T-cell (primary cell): ENCODE data around the gene ESYT1. TPM values are rescaled to one million over a fixed set of nuclear protein-coding genes. Genes with fewer than 3 reads are reported as not detected.

Source experiments
- ATAC-seq, 4 experiments: fragments of 200-7000 bp in 3 of 4; fragments of 150-1000 bp in 1 of 4; cut with Tn5 transposase; replicated peaks in 1 of 4; 1 replicate in 3 of 4; 2 replicates in 1 of 4; pipeline ENCODE4 v1.10.0; 2021; ENCODE audit warnings: moderate library complexity in 3 of 4, mild to moderate bottlenecking in 2 of 4, moderate number of reproducible peaks in 1 of 4
- CTCF ChIA-PET, 2 donors: fragments of 300-600 bp; sonication (Branson Sonifier 250); formaldehyde crosslinking; loops; one replicate each; lab custom pipeline; 2022; ENCODE audit warnings: antibody characterized with exemption in 2 of 2; lab: Charles Lee
- POLR2A ChIA-PET, 2 donors: fragments of 300-600 bp; sonication (Branson Sonifier 250); formaldehyde crosslinking; loops; one replicate each; lab custom pipeline; 2022; ENCODE audit warnings: antibody characterized with exemption in 2 of 2; lab: Charles Lee
- DNase-seq, 35 experiments: peaks; one replicate each; pipeline versions ENCODE4 v3.0.0 to v3.0.0-alpha.2; 2013 to 2023
- H3K27ac ChIP-seq: one replicate; pipeline ENCODE4 v1.5.1; 2013; ENCODE audit warnings: low read length
- H3K27me3 ChIP-seq, 2 experiments: replicated peaks in 1 of 2; 1 replicate in 1 of 2; 2 replicates in 1 of 2; pipeline versions ENCODE4 v1.6.1 to v1.7.0; 2013; ENCODE audit warnings: low read length in 1 of 2, mixed read lengths in 1 of 2; ENCODE audit not compliant: control insufficient read depth in 2 of 2, insufficient read depth in 2 of 2; ENCODE audit errors: extremely low read depth in 1 of 2
- H3K36me3 ChIP-seq, 2 donors: 1 replicate in 1 of 2; 2 replicates in 1 of 2; pipeline versions ENCODE4 v1.6.1 to v1.7.0; 2013; ENCODE audit warnings: low read length in 1 of 2; ENCODE audit not compliant: control insufficient read depth in 2 of 2, insufficient read depth in 1 of 2; ENCODE audit errors: extremely low read depth in 1 of 2
- H3K4me1 ChIP-seq, 2 experiments: 1 replicate in 1 of 2; 2 replicates in 1 of 2; pipeline versions ENCODE4 v1.6.1 to v1.7.0; 2013; ENCODE audit warnings: low read length in 2 of 2, mixed read lengths in 1 of 2; ENCODE audit not compliant: insufficient read depth in 2 of 2, control insufficient read depth in 1 of 2; ENCODE audit errors: extremely low read depth in 1 of 2
- H3K4me3 ChIP-seq, 2 donors: 1 replicate in 1 of 2; 2 replicates in 1 of 2; pipeline versions ENCODE4 v1.5.1 to v1.7.0; 2013; ENCODE audit warnings: mild to moderate bottlenecking in 2 of 2, low read length in 1 of 2, moderate library complexity in 1 of 2; ENCODE audit not compliant: control insufficient read depth in 1 of 2; ENCODE audit errors: extremely low read depth in 1 of 2
- H3K9me3 ChIP-seq: 2 replicates; pipeline ENCODE4 v1.7.0; 2013
- H3K27ac Mint-ChIP-seq, 2 donors: one replicate each; pipeline ENCODE4 v1.8.0; 2020 to 2021; ENCODE audit warnings: mild to moderate bottlenecking in 2 of 2, mixed read lengths in 2 of 2
- H3K27me3 Mint-ChIP-seq, 2 donors: one replicate each; pipeline ENCODE4 v1.8.0; 2021 to 2022; ENCODE audit warnings: mixed read lengths in 2 of 2
- H3K36me3 Mint-ChIP-seq: one replicate; pipeline ENCODE4 v1.8.0; 2021; ENCODE audit warnings: mixed read lengths
- H3K4me1 Mint-ChIP-seq, 3 donors: one replicate each; pipeline ENCODE4 v1.8.0; 2020 to 2022; ENCODE audit warnings: mixed read lengths in 3 of 3, mild to moderate bottlenecking in 1 of 3
- H3K4me3 Mint-ChIP-seq, 3 donors: one replicate each; pipeline ENCODE4 v1.8.0; 2020 to 2022; ENCODE audit warnings: mild to moderate bottlenecking in 3 of 3, mixed read lengths in 3 of 3, moderate library complexity in 3 of 3
- H3K9me3 Mint-ChIP-seq, 3 donors: one replicate each; pipeline ENCODE4 v1.8.0; 2020 to 2022; ENCODE audit warnings: mixed read lengths in 3 of 3
- WGBS: methylation state at CpG from one replicate; pipeline ENCODE4 v1.1.5; 2013; ENCODE audit warnings: missing lambda C conversion rate; ENCODE audit not compliant: insufficient coverage; 5-methylcytosine and 5-hydroxymethylcytosine counted together
- total RNA-seq, 35 experiments: library from RNA in 6 of 35; stranded (reverse) in 6 of 35; fragments of 120-200 nt in 1 of 35; gene quantifications; one replicate each; pipeline versions ENCODE4 v1.2.1 to v1.2.4 and lab custom pipeline; 2013 to 2026

ESYT1 gene
- total RNA-seq, 5 donors from 2014 or later (not counting 1 experiment from before 2014, with no cell fraction given) = 181 to 298 (median 276) TPM

DNA sequence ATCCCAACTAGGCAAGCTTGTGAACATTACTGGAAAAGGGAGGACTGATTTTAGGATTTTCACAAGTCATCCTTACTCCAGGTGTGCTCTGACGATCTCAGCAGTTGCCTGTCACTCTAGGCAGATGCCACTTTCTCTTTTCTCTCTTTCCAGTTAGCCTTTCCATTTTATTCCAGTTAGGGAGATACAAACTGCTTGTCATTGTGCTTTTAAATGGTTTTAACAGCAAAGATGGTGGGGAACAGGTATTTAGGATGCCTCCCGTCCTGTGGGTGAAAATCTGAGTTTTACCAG lies 22.5 kb upstream of the ESYT1 start:
- no peak overlapping the region for H3K27ac ChIP-seq
- H3K4me3 ChIP-seq = peak overlapping the region; percentile 73 to 92
- ChIA-PET CTCF (interaction anchor here in 1 of 2 donors (1.1 to 1.8 kb wide), 2 partner anchors 13 to 21 kb away, joined by 3 to 9 read pairs; partner anchors contain the start of gene ZC3H10), POLR2A (interaction anchor here in 1 of 2 donors (2.1 kb wide), 1 partner anchor 26 kb away, joined by 7 read pairs; no protein-coding TSS in a partner anchor)
- no CpG with 5 or more reads among the region's 2 CpGs for WGBS
- peaks cover 35% of the 10 kb centered on the region for H3K36me3 Mint-ChIP-seq
- ATAC-seq (no peak), DNase-seq (no peak)
- peaks cover 52 to 61% (median 59%) of the 10 kb centered on the region in 3 donors for H3K4me1 Mint-ChIP-seq
- H3K4me3 Mint-ChIP-seq = peak overlapping the region; percentile 94 to 98 (median 96)
- H3K27ac Mint-ChIP-seq = peak overlapping the region; percentile 99 to 100
- no peaks in the 10 kb centered on the region for H3K27me3 ChIP-seq
- no peaks in the 10 kb centered on the region for H3K9me3 Mint-ChIP-seq
- peaks cover 35 to 49% of the 10 kb centered on the region in 2 experiments for H3K4me1 ChIP-seq
- H3K36me3 ChIP-seq = peaks cover 7 to 39% of the 10 kb centered on the region in 2 donors
- no peaks in the 10 kb centered on the region for H3K27me3 Mint-ChIP-seq
- H3K9me3 ChIP-seq = no peaks in the 10 kb centered on the region

DNA sequence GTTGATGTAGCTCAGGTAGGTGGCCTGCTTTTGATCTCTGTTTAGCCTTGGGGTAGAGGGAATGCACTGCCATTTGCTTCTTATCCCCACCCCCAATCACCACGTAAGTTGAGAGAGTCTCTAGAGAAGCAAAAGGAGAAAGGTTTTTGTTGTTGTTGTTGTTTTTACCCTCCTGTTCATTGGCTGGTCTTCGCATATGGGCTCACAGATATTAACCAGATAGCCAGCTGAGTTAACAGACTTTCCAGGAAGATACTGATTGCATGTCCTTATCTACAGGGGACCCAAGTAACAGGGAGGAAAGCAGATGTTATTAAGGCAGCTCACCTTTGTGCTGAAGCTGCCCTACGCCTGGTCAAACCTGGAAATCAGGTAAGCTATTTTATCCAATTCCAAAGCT lies 20.8 kb upstream of the ESYT1 start:
- ChIA-PET POLR2A (interaction anchor here (0.5 to 0.8 kb wide), 2 partner anchors 111 to 1669 kb away, joined by 3 to 4 read pairs; no protein-coding TSS in a partner anchor), CTCF (interaction anchor here (0.5 to 0.9 kb wide), 2 partner anchors 60 to 217 kb away, joined by 3 to 5 read pairs; no protein-coding TSS in a partner anchor)
- WGBS = 89% methylated on average over 1 of the region's 3 CpGs
- DNase-seq (no peak), ATAC-seq (no peak)
- H3K4me3 ChIP-seq = no peak overlapping the region
- no peak overlapping the region for H3K27ac ChIP-seq
- peaks cover 23 to 34% of the 10 kb centered on the region in 2 experiments for H3K4me1 ChIP-seq
- H3K36me3 ChIP-seq = peaks cover 7 to 56% of the 10 kb centered on the region in 2 donors
- H3K27me3 Mint-ChIP-seq = no peaks in the 10 kb centered on the region
- peaks cover 47% of the 10 kb centered on the region for H3K36me3 Mint-ChIP-seq
- peak overlapping the region; percentile 31 to 76 for H3K27ac Mint-ChIP-seq
- peak overlapping the region in 1 of 3 donors; percentile 50 for H3K4me3 Mint-ChIP-seq
- no peaks in the 10 kb centered on the region for H3K9me3 ChIP-seq
- no peaks in the 10 kb centered on the region for H3K9me3 Mint-ChIP-seq
- H3K27me3 ChIP-seq = no peaks in the 10 kb centered on the region
- H3K4me1 Mint-ChIP-seq = peaks cover 39 to 45% (median 44%) of the 10 kb centered on the region in 3 donors

DNA sequence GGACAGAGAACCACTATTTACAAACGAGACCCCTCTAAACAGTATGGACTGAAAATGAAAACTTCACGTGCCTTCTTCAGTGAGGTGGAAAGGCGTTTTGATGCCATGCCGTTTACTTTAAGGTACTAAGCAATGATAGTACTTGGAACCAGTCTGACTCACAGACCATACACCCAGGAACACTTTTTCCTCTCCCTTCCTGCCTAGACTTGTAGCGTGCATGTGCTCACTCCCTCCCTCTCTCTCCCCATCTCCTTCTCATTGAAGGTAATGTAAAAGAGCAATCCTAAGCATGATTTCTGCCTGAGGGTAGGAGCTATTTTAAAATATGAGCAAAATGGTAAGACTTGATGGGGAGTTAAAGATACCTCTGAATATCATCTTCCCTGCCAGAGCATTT lies 17.5 kb upstream of the ESYT1 start:
- Mint-ChIP-seq H3K9me3 (no peaks in the 10 kb centered on the region), H3K27me3 (no peaks in the 10 kb centered on the region), H3K36me3 (peaks cover 59% of the 10 kb centered on the region), H3K27ac (no peak overlapping the region), H3K4me1 (peaks cover 15 to 20% (median 19%) of the 10 kb centered on the region in 3 donors), H3K4me3 (no peak overlapping the region)
- H3K9me3 ChIP-seq = no peaks in the 10 kb centered on the region
- no peaks in the 10 kb centered on the region for H3K27me3 ChIP-seq
- H3K36me3 ChIP-seq = peaks cover 7 to 71% of the 10 kb centered on the region in 2 donors
- H3K4me3 ChIP-seq = no peak overlapping the region
- DNase-seq = no peak
- no peak overlapping the region for H3K27ac ChIP-seq
- H3K4me1 ChIP-seq = peaks cover 8 to 14% of the 10 kb centered on the region in 2 experiments
- no CpG with 5 or more reads among the region's 5 CpGs for WGBS
- no peak for ATAC-seq
- CTCF ChIA-PET = interaction anchor here in 1 of 2 donors (0.5 kb wide), 1 partner anchor 30 kb away, joined by 5 read pairs; no protein-coding TSS in a partner anchor
- POLR2A ChIA-PET = interaction anchor here in 1 of 2 donors (0.6 kb wide), 1 partner anchor 41 kb away, joined by 3 read pairs; no protein-coding TSS in a partner anchor

DNA sequence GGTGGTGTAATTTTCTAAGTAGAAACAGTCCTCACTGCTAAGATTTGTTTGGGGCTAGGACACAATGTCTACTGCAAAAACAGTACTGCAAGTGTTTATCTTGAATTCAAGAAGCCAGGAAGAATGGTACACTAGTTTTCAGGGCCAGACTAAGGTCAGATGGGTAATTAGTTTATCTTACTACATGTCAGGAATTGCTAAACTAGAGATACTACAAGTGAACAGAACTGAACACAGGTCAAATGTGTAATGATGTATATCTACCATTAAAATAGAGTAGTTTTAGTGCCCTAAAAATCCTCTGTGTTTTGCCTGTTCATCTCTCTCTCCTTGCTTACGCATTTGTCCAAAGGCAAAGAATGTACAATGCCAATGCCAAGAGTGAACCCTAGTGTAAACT lies 14.0 kb upstream of the ESYT1 start:
- peaks cover 9 to 24% of the 10 kb centered on the region in 2 experiments for H3K4me1 ChIP-seq
- DNase-seq (no peak), ATAC-seq (no peak)
- peak overlapping the region in 1 of 3 donors; percentile 37 for H3K4me3 Mint-ChIP-seq
- CTCF ChIA-PET = no interaction called here
- no peaks in the 10 kb centered on the region for H3K27me3 Mint-ChIP-seq
- peaks cover 47% of the 10 kb centered on the region for H3K36me3 Mint-ChIP-seq
- H3K9me3 ChIP-seq = no peaks in the 10 kb centered on the region
- peak overlapping the region in 1 of 2 donors; percentile 14 for H3K27ac Mint-ChIP-seq
- no peak overlapping the region for H3K27ac ChIP-seq
- no peaks in the 10 kb centered on the region for H3K27me3 ChIP-seq
- no CpG with 5 or more reads among the region's 1 CpG for WGBS
- no peaks in the 10 kb centered on the region for H3K9me3 Mint-ChIP-seq
- H3K36me3 ChIP-seq = peaks cover 0 to 50% of the 10 kb centered on the region in 2 donors
- POLR2A ChIA-PET = no interaction called here
- no peak overlapping the region for H3K4me3 ChIP-seq
- peaks cover 24 to 32% (median 25%) of the 10 kb centered on the region in 3 donors for H3K4me1 Mint-ChIP-seq

DNA sequence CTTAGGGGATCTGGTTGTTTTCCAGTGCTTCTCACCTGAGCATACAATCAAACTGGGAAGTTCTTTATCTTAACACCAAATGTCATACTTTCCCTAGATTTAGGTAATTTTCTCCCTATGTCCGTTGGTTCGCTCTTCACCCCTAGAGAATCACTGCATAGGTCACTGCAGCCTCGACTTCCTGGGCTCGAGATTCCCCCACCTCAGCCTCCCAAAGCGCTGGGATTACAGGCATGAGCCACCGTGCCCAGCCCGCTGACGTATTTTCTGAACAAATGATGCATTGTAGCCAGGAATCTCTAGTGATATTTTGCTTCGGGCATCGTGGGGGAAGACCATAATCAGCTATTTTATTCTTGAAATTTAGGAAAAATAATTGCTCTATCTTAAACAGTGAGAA lies 12.7 kb upstream of the ESYT1 start:
- CTCF ChIA-PET = no interaction called here
- H3K27ac ChIP-seq = peak overlapping the region; percentile 92
- POLR2A ChIA-PET = interaction anchor here in 1 of 2 donors (0.6 kb wide), 1 partner anchor 512 kb away, joined by 6 read pairs; no protein-coding TSS in a partner anchor
- Mint-ChIP-seq H3K4me1 (peaks cover 34 to 39% (median 35%) of the 10 kb centered on the region in 3 donors), H3K4me3 (peak overlapping the region; percentile 94 to 99 (median 94)), H3K27me3 (no peaks in the 10 kb centered on the region), H3K36me3 (peaks cover 38% of the 10 kb centered on the region), H3K27ac (peak overlapping the region; percentile 97 to 98), H3K9me3 (no peaks in the 10 kb centered on the region)
- WGBS = 72% methylated on average over 4 of the region's 10 CpGs
- H3K27me3 ChIP-seq = no peaks in the 10 kb centered on the region
- H3K4me3 ChIP-seq = peak overlapping the region in 1 of 2 donors; percentile 75
- DNase-seq (no peak), ATAC-seq (no peak)
- H3K4me1 ChIP-seq = peaks cover 11 to 29% of the 10 kb centered on the region in 2 experiments
- H3K36me3 ChIP-seq = peaks cover 0 to 41% of the 10 kb centered on the region in 2 donors
- H3K9me3 ChIP-seq = no peaks in the 10 kb centered on the region

DNA sequence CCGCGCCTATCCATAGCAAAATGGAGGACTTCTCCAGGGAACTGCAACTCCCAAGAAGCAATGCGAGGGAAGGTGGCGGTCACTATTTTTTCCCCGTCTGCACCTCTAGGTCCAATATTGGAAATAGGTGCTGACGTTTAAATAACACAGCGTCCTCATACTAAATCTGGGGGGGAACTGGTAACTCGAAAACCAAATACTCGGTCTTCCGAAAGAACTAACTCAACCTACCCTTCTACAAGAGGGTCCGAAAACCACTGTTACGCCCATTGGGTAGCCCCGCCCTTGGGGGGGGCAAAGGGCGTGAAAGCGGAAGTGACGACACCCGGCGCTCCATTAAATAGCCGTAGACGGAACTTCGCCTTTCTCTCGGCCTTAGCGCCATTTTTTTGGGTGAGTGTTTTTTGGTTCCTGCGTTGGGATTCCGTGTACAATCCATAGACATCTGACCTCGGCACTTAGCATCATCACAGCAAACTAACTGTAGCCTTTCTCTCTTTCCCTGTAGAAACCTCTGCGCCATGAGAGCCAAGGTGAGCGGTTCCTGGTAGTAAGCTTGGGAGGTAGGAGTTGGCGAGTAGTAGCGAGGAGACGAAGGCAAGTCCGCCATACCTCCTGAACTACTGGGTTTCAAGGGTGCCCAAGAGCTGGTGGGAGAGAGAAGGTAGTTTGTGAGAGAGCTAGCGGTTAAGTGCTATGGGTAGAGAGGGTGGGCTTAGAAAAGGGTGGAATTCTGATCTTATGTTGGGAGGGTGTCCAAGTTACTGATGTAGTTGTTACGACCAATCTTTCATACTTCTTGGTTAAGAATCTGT lies 11.6 kb upstream of the ESYT1 start, which contains the start of gene RPL41:
Gene RPL41 (plus strand): TSS at position 367 of the 815 bp plus-strand sequence.
- 0% methylated on average over 12 of the region's 34 CpGs for WGBS
- Mint-ChIP-seq H3K27ac (peak within 1 kb of the TSS; percentile 97 to 98), H3K27me3 (no peaks in the 10 kb centered on the region), H3K36me3 (peaks cover 32% of the 10 kb centered on the region), H3K4me1 (peaks cover 34 to 39% (median 35%) of the 10 kb centered on the region in 3 donors), H3K9me3 (no peaks in the 10 kb centered on the region), H3K4me3 (peak within 1 kb of the TSS; percentile 94 to 99 (median 94))
- POLR2A ChIA-PET = interaction anchor here (0.6 to 3.5 kb wide), 13 partner anchors 11 to 344 kb away, joined by 3 to 33 read pairs (median 4); partner anchors contain the start of genes ESYT1 (in 1 of the 2), MYL6 (in 1 of the 2), PA2G4 (in 1 of the 2) and RAB5B (in 1 of the 2)
- Histone ChIP-seq H3K27ac (peak within 1 kb of the TSS; percentile 92), H3K36me3 (peaks cover 7 to 40% of the 10 kb centered on the region in 2 donors), H3K4me1 (peaks cover 11 to 29% of the 10 kb centered on the region in 2 experiments), H3K4me3 (peak within 1 kb of the TSS; percentile 75 to 94), H3K27me3 (no peaks in the 10 kb centered on the region), H3K9me3 (no peaks in the 10 kb centered on the region)
- CTCF ChIA-PET = interaction anchor here (0.6 to 4.0 kb wide), 8 partner anchors 11 to 333 kb away, joined by 3 to 65 read pairs (median 3); partner anchors contain the start of genes ESYT1 (in 1 of the 2), MYL6B (in 1 of the 2), PA2G4 (in 1 of the 2) and RAB5B (in 1 of the 2)
- DNase-seq = peak; percentile 84 to 97 (median 92)
- ATAC-seq = peak; percentile 56 to 65 (median 62)
